NCI-H2107 treated with DMSO at 0.1 percent for 48 hours (cell line): Measurements from ENCODE around the gene CD7.

Experiments
- DNase-seq: peaks from one replicate; lab custom pipeline; 2025; ENCODE audit not compliant: unreplicated experiment; lab: John Stamatoyannopoulos, UW

The CD7 gene

GRCh38 chr17:82300228-82300627 is 17.2 kb downstream of the CD7 start:
- no peak for DNase-seq

- no peak for DNase-seq
Observed at GRCh38 chr17:82299452-82299851, 18.0 kb downstream of the CD7 start.

- no peak for DNase-seq
Observed at GRCh38 chr17:82298538-82299421, 18.6 kb downstream of the CD7 start.

GRCh38 chr17:82297714-82298537 is 19.5 kb downstream of the CD7 start:
- peak; percentile 30 for DNase-seq

- peak; percentile 32 for DNase-seq
Observed at GRCh38 chr17:82297280-82297713, 20.1 kb downstream of the CD7 start.

GRCh38 chr17:82296511-82297279 is 20.7 kb downstream of the CD7 start:
- peak; percentile 19 for DNase-seq

GRCh38 chr17:82295472-82295814 is 22.0 kb downstream of the CD7 start:
- no peak for DNase-seq

- DNase-seq, result no peak
Observed at GRCh38 chr17:82294064-82294773, 23.2 kb downstream of the CD7 start.

GRCh38 chr17:82292251-82293154 is 24.9 kb downstream of the CD7 start:
- peak; percentile 95 for DNase-seq

GRCh38 chr17:82291582-82292250 is 25.7 kb downstream of the CD7 start:
- no peak for DNase-seq

GRCh38 chr17:82287868-82288801 is 29.3 kb downstream of the CD7 start:
- no peak for DNase-seq

GRCh38 chr17:82287013-82287867 is 30.2 kb downstream of the CD7 start:
- DNase-seq, result peak; percentile 59

- no peak for DNase-seq
Observed at GRCh38 chr17:82285141-82285540, 32.3 kb downstream of the CD7 start.

- DNase-seq, result peak; percentile 22
Observed at GRCh38 chr17:82283208-82283749, 34.1 kb downstream of the CD7 start.

- no peak for DNase-seq
Observed at GRCh38 chr17:82282239-82283207, 34.9 kb downstream of the CD7 start.
